HL-60/S4 treated with phorbol 12-myristate 13-acetate at 8.2 ng/mL for 4 days and 3 days (cell line): ENCODE data around the gene KIAA0930.

ENCODE experiments used
- in situ Hi-C: fragments of 300-500 bp; cut with MboI; formaldehyde crosslinking; loops from 2 replicates; pipeline ENCODE4 v1.15.0; 2022; ENCODE audit warnings: low sequenced_read_pairs

Gene KIAA0930

DNA sequence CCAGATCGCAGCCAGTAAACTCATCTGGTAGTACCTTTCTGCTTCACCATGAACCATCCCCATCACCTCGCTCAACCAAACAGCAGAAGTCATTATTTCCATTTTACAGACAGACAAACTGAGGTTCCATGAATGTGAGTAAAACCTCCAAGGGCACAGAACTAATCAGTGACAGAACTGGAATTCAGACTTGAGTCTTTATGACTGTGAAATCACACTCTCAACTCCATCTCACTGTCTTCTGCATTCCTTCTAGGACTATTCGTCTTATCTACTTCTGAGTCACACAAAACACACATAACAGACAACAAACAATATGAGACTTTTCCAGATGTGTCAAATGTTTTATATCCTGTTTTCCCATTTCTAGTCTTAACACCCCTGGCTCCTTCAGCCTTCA is 86.3 kb downstream of the KIAA0930 start:
- in situ Hi-C loops = no loop called here

GRCh38 chr22:45151503-45151902 is 89.2 kb downstream of the KIAA0930 start:
- in situ Hi-C loops = no loop called here

GRCh38 chr22:45150139-45150538 is 90.6 kb downstream of the KIAA0930 start:
- in situ Hi-C loops = no loop called here

DNA sequence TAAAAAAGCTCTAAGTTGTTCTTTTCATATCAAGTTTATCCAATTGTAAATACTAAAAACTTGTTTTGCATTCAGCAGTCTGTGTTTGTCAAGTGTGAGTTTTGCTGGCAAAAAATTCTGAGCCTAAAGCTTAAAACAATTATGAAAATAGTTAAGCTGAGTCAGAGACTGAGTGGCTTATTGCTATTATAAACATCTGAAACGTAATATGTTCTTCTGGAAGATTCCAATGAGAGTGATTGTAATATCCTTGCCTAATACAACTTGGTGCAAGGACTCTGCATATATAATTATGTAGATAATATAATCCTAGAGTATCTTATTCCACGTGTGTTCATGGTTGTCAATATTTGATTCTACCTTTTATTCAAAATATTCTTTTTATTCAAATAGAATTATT is 91.0 kb downstream of the KIAA0930 start:
- in situ Hi-C loops = no loop called here

GRCh38 chr22:45144916-45145315 is 95.8 kb downstream of the KIAA0930 start:
- in situ Hi-C loops = no loop called here

DNA sequence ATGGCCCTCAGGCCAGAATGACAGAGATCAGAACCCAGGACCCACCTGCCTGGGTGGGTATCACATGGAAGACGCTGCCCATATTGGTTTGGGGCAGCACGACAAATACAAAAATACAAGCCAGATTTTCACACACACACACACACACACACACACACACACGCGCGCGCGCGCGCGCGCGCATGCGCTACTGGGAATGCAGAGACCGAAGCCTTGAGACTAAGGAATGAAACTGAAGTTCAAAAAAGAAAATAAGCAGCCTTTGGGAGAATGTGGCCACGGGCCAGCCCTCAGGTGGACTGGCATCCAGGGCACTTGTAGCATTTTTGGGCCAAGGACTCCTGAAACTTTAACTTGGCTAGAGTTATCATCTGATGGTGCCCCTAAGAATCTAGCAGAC is 98.3 kb downstream of the KIAA0930 start:
- in situ Hi-C loops = no loop called here
